Activated naive CD4-positive, alpha-beta T cell treated with anti-CD3 and anti-CD28 coated beads, Interleukin-2, amount 10 ng/mL, durations not matched to agents 7 days and 5 days (primary cell): ENCODE data around the gene GPD1L.
"Not testable (repeated sequence)": the region's sequence is repeated elsewhere in the genome, so short reads cannot be mapped to it uniquely, and the experiment has no call there.

ENCODE experiments used
- CTCF ChIA-PET: fragments of 350-600 bp; sonication (Branson Sonifier 250); formaldehyde crosslinking; loops from one replicate; lab custom pipeline; 2021; ENCODE audit warnings: antibody characterized with exemption; lab: Charles Lee
- DNase-seq: peaks from one replicate; pipeline ENCODE4 v3.0.0-alpha.2; 2020
- H3K27ac Mint-ChIP-seq: one replicate; pipeline ENCODE4 v1.8.0; 2021; ENCODE audit warnings: mild to moderate bottlenecking, moderate library complexity, mixed read lengths
- H3K27me3 Mint-ChIP-seq: one replicate; pipeline ENCODE4 v1.8.0; 2021; ENCODE audit warnings: mild to moderate bottlenecking, mixed read lengths
- H3K36me3 Mint-ChIP-seq: one replicate; pipeline ENCODE4 v1.8.0; 2021; ENCODE audit warnings: mixed read lengths
- H3K4me1 Mint-ChIP-seq: one replicate; pipeline ENCODE4 v1.8.0; 2021; ENCODE audit warnings: mixed read lengths
- H3K4me3 Mint-ChIP-seq: one replicate; pipeline ENCODE4 v1.8.0; 2021; ENCODE audit warnings: mild to moderate bottlenecking, moderate library complexity, mixed read lengths
- H3K9me3 Mint-ChIP-seq: one replicate; pipeline ENCODE4 v1.8.0; 2021; ENCODE audit warnings: mixed read lengths

GPD1L gene

GRCh38 chr3:32190556-32190955 is 84.1 kb downstream of the GPD1L start:
- H3K4me3 Mint-ChIP-seq, DNase-seq, H3K36me3 Mint-ChIP-seq, H3K4me1 Mint-ChIP-seq, CTCF ChIA-PET, H3K27ac Mint-ChIP-seq, H3K9me3 Mint-ChIP-seq: not testable (repeated sequence)
- H3K27me3 Mint-ChIP-seq, result peaks cover 37% of the 10 kb centered on the region

- Mint-ChIP-seq H3K36me3 (no peaks in the 10 kb centered on the region), H3K27me3 (peaks cover 35% of the 10 kb centered on the region), H3K4me3 (no peak overlapping the region), H3K4me1 (no peaks in the 10 kb centered on the region), H3K27ac (no peak overlapping the region), H3K9me3 (no peaks in the 10 kb centered on the region)
- DNase-seq, result no peak
- CTCF ChIA-PET, result interaction anchor here (0.6 to 1.8 kb wide), 2 partner anchors 17 to 1594 kb away, joined by 3 to 4 read pairs; no protein-coding TSS in a partner anchor
These were observed 86.7 kb downstream of the GPD1L start for GRCh38 chr3:32193101-32193500.

- H3K27me3 Mint-ChIP-seq, result peaks cover 45% of the 10 kb centered on the region
- DNase-seq, result no peak
- CTCF ChIA-PET, result interaction anchor here (1.8 kb wide), 1 partner anchor 18 kb away, joined by 4 read pairs; no protein-coding TSS in a partner anchor
- H3K27ac Mint-ChIP-seq, result no peak overlapping the region
- H3K4me3 Mint-ChIP-seq, result no peak overlapping the region
- no peaks in the 10 kb centered on the region for H3K9me3 Mint-ChIP-seq
- no peaks in the 10 kb centered on the region for H3K4me1 Mint-ChIP-seq
- H3K36me3 Mint-ChIP-seq, result no peaks in the 10 kb centered on the region
These were observed 88.2 kb downstream of the GPD1L start for GRCh38 chr3:32194653-32195052.

GRCh38 chr3:32195995-32196540 is 89.6 kb downstream of the GPD1L start:
- Mint-ChIP-seq H3K4me1 (no peaks in the 10 kb centered on the region), H3K27ac (no peak overlapping the region), H3K4me3 (no peak overlapping the region), H3K36me3 (no peaks in the 10 kb centered on the region), H3K9me3 (no peaks in the 10 kb centered on the region), H3K27me3 (peaks cover 39% of the 10 kb centered on the region)
- no peak for DNase-seq
- CTCF ChIA-PET, result no interaction called here

GRCh38 chr3:32197991-32198390 is 91.6 kb downstream of the GPD1L start:
- Mint-ChIP-seq H3K27me3 (peaks cover 39% of the 10 kb centered on the region), H3K4me1 (no peaks in the 10 kb centered on the region), H3K27ac (no peak overlapping the region), H3K36me3 (no peaks in the 10 kb centered on the region), H3K4me3 (no peak overlapping the region), H3K9me3 (no peaks in the 10 kb centered on the region)
- DNase-seq, result no peak
- CTCF ChIA-PET, result interaction anchor here (0.8 kb wide), 1 partner anchor 136 kb away, joined by 3 read pairs; no protein-coding TSS in a partner anchor

GRCh38 chr3:32198714-32199113 is 92.3 kb downstream of the GPD1L start:
- DNase-seq, result no peak
- Mint-ChIP-seq H3K4me3 (no peak overlapping the region), H3K36me3 (no peaks in the 10 kb centered on the region), H3K9me3 (no peaks in the 10 kb centered on the region), H3K27ac (no peak overlapping the region), H3K4me1 (no peaks in the 10 kb centered on the region), H3K27me3 (peaks cover 34% of the 10 kb centered on the region)
- CTCF ChIA-PET, result no interaction called here

- no peaks in the 10 kb centered on the region for H3K4me1 Mint-ChIP-seq
- no peak for DNase-seq
- no peaks in the 10 kb centered on the region for H3K36me3 Mint-ChIP-seq
- no peak overlapping the region for H3K27ac Mint-ChIP-seq
- peaks cover 34% of the 10 kb centered on the region for H3K27me3 Mint-ChIP-seq
- CTCF ChIA-PET, result no interaction called here
- H3K4me3 Mint-ChIP-seq, result no peak overlapping the region
- no peaks in the 10 kb centered on the region for H3K9me3 Mint-ChIP-seq
These were observed 94.1 kb downstream of the GPD1L start for GRCh38 chr3:32200490-32200889.

GRCh38 chr3:32200992-32201758 is 94.8 kb downstream of the GPD1L start:
- no peaks in the 10 kb centered on the region for H3K9me3 Mint-ChIP-seq
- no peaks in the 10 kb centered on the region for H3K4me1 Mint-ChIP-seq
- CTCF ChIA-PET, result no interaction called here
- DNase-seq, result no peak
- H3K27ac Mint-ChIP-seq, result no peak overlapping the region
- no peaks in the 10 kb centered on the region for H3K36me3 Mint-ChIP-seq
- peaks cover 34% of the 10 kb centered on the region for H3K27me3 Mint-ChIP-seq
- H3K4me3 Mint-ChIP-seq, result no peak overlapping the region

- CTCF ChIA-PET, result no interaction called here
- H3K36me3 Mint-ChIP-seq, result no peaks in the 10 kb centered on the region
- H3K4me3 Mint-ChIP-seq, result no peak overlapping the region
- peaks cover 28% of the 10 kb centered on the region for H3K27me3 Mint-ChIP-seq
- DNase-seq, result no peak
- H3K27ac Mint-ChIP-seq, result no peak overlapping the region
- no peaks in the 10 kb centered on the region for H3K9me3 Mint-ChIP-seq
- H3K4me1 Mint-ChIP-seq, result no peaks in the 10 kb centered on the region
These were observed 96.1 kb downstream of the GPD1L start for GRCh38 chr3:32202496-32202895.

- CTCF ChIA-PET, result no interaction called here
- peaks cover 18% of the 10 kb centered on the region for H3K27me3 Mint-ChIP-seq
- H3K4me3 Mint-ChIP-seq, result no peak overlapping the region
- H3K4me1 Mint-ChIP-seq, result no peaks in the 10 kb centered on the region
- no peak for DNase-seq
- no peaks in the 10 kb centered on the region for H3K36me3 Mint-ChIP-seq
- no peaks in the 10 kb centered on the region for H3K9me3 Mint-ChIP-seq
- no peak overlapping the region for H3K27ac Mint-ChIP-seq
These were observed 97.4 kb downstream of the GPD1L start for GRCh38 chr3:32203854-32204253.

- Mint-ChIP-seq H3K27ac (no peak overlapping the region), H3K4me1 (no peaks in the 10 kb centered on the region), H3K36me3 (no peaks in the 10 kb centered on the region), H3K9me3 (no peaks in the 10 kb centered on the region), H3K27me3 (peaks cover 4% of the 10 kb centered on the region), H3K4me3 (no peak overlapping the region)
- DNase-seq, result no peak
- CTCF ChIA-PET, result no interaction called here
These were observed 102.0 kb downstream of the GPD1L start for GRCh38 chr3:32208447-32208846.

- Mint-ChIP-seq H3K27me3 (peaks cover 18% of the 10 kb centered on the region), H3K9me3 (peaks cover 4% of the 10 kb centered on the region), H3K36me3 (no peaks in the 10 kb centered on the region), H3K4me3 (no peak overlapping the region), H3K4me1 (no peaks in the 10 kb centered on the region), H3K27ac (no peak overlapping the region)
- CTCF ChIA-PET, result no interaction called here
- DNase-seq, result no peak
These were observed 108.8 kb downstream of the GPD1L start for GRCh38 chr3:32215185-32215584.

GRCh38 chr3:32216172-32216783 is 109.9 kb downstream of the GPD1L start:
- no peaks in the 10 kb centered on the region for H3K4me1 Mint-ChIP-seq
- no peak overlapping the region for H3K4me3 Mint-ChIP-seq
- H3K9me3 Mint-ChIP-seq, result peaks cover 5% of the 10 kb centered on the region
- peaks cover 18% of the 10 kb centered on the region for H3K27me3 Mint-ChIP-seq
- CTCF ChIA-PET, result no interaction called here
- no peak overlapping the region for H3K27ac Mint-ChIP-seq
- DNase-seq, result no peak
- no peaks in the 10 kb centered on the region for H3K36me3 Mint-ChIP-seq

GRCh38 chr3:32217339-32217738 is 110.9 kb downstream of the GPD1L start:
- Mint-ChIP-seq H3K9me3 (peaks cover 5% of the 10 kb centered on the region), H3K27me3 (peaks cover 18% of the 10 kb centered on the region), H3K4me3 (no peak overlapping the region), H3K27ac (no peak overlapping the region), H3K36me3 (no peaks in the 10 kb centered on the region), H3K4me1 (peaks cover 3% of the 10 kb centered on the region)
- CTCF ChIA-PET, result interaction anchor here (0.6 kb wide), 1 partner anchor 16 kb away, joined by 3 read pairs; no protein-coding TSS in a partner anchor
- no peak for DNase-seq
